CD4-positive, alpha-beta T cell treated with Interferon gamma for 1 hour (primary cell): ENCODE data around the gene ASPM.
"Not testable (repeated sequence)": the region's sequence is repeated elsewhere in the genome, so short reads cannot be mapped to it uniquely, and the experiment has no call there.

Experiments used
- DNase-seq: peaks from one replicate; pipeline ENCODE4 v3.0.0-alpha.2; 2020

The ASPM gene

DNA sequence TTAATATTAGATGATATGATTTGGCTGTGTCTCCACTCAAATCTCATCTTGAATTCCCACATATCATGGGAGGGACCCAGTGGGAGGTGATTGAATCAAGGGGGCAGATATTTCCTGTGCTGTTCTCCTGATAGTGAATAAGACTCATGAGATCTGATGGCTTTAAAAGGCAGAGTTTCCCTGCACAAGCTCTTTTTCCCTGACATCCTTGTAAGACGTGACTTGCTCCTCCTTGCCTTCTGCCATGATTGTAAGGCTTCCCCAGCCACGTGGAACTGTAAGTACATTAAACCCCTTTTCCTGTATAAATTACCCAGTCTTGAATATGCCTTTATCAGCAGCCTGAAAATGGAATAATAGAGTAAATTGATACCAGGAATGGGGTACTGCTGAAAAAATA lies 66.1 kb downstream of the ASPM start:
- no peak for DNase-seq

DNA sequence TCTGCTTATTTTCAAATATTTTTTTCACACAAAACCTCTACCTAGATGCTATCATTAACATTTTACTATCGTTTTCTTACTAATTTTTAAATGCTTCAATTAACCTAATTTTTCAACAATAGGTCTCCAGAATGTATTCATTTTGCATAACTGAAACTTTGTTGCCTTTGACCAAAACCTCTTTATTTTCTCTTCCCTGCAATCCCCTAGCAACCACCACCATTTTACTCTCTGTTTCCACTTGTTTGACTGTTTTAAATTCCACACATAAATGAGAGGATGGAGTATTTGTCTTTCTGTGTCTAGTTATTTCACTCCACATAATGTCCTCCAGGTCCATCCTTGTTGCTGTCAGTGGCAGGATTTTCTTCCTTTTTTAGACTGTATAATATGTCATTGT lies 69.9 kb downstream of the ASPM start:
- DNase-seq: no peak

DNA sequence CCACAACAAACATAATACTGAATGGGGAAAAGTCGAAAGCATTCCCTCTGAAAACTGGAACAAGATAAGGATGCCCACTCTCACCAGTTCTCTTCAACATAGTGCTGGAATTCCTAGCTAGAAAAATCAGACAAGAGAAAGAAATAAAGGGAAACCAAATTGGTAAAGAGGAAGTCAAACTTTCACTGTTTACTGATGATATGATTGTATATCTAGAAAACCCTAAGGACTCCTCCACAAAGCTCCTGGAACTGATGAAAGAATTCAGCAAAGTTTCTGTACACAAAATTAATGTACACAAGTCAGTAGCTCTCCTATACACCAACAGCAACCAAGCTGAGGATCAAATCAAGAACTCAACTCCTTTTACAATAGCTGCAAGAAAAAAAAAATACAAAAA lies 72.5 kb downstream of the ASPM start:
- no peak for DNase-seq

DNA sequence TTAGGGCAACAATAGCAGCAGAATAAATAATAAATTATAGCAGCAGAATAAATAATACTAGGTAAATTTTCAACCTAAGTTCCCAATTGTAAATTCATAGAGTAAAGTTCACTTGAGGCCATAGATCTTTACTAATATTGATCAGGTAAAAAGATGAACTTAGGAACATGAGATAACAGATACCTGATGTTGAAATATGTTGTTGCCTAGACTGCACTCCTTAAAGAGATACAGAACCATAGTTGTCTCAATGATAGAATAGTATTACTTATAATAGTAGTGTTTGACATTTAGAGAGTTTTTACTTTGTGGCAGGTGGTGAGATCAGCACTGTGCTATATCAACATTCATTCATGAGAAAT lies 79.0 kb downstream of the ASPM start:
- no peak for DNase-seq

GRCh38 chr1:197066719-197067456 lies 79.6 kb downstream of the ASPM start, which contains the start of gene F13B:
Gene F13B, minus strand, starts transcription at chr1:197067260. Its CDS starts 37 bp downstream, at chr1:197067223.
- DNase-seq: no peak

DNA sequence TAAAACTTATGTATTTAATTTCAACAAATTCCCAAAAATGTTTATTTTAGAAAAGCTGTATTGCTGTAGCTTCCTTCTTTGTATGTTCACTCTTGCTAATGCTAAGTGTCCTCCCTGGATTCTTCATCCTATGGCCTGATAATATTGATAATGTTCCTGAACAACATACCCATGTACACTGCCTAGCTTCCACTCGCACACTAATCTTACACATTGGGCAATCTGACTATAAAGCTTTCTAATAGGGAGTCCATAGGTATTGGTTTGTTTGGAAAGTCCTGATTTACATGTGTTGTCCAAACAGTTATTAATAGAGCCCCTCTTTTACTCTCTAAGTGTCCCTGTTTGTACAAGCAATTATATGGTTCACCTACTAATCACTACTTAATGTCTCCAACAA lies 80.2 kb downstream of the ASPM start:
- no peak for DNase-seq

GRCh38 chr1:197065559-197065958 lies 80.9 kb downstream of the ASPM start:
- no peak for DNase-seq

GRCh38 chr1:197063212-197063611 lies 83.3 kb downstream of the ASPM start:
- no peak for DNase-seq

GRCh38 chr1:197062692-197063091 lies 83.8 kb downstream of the ASPM start:
- DNase-seq: no peak

DNA sequence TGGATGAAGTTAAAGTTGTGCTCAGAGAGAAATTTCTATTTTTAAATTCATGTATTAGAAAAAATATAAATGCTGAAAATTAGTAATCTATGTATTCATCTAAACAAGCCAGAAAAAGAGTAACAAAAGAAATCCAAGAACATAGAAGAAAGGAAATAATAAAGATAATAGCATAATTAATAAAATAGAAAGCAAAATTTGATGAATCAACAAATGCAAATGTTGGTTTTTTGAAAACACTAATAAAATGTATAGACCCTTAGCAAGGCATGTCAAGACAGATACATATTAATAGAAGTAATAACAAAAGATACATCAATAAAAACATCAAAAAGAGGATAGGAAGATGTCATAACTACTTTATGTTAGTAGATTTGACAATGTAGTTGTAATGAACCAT lies 97.4 kb downstream of the ASPM start:
- no peak for DNase-seq

DNA sequence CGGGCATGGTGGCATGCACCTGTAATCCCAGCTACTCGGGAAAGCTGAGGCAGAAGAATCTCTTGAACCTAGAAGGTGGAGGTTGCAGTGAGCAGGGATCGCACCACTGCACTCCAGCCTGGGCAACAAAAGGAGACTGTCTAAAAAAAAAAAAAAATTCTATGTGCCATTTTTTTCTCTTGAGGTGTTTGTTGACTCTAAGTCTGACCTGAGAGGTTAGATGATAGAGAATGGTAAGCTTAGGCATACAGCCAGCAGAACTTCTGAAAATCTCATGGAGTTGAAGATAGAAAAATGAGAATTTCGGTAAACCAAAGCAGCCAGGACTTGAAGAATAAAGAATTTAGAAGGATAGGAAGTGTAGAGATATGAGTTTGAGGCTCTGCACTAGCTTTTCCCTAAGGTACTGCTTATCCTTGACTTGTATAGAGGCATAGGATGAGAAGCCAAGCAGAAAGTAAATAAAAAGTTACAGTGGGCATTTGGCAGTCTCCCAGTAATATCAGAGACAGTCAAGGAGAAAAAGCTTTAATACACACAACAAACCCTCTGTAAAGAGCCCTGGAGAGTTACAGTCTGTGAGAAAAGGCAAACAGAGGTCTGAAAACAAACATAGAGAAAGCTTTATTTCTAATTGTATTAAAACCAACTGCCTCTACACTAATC lies 103.7 kb downstream of the ASPM start:
- no peak for DNase-seq

DNA sequence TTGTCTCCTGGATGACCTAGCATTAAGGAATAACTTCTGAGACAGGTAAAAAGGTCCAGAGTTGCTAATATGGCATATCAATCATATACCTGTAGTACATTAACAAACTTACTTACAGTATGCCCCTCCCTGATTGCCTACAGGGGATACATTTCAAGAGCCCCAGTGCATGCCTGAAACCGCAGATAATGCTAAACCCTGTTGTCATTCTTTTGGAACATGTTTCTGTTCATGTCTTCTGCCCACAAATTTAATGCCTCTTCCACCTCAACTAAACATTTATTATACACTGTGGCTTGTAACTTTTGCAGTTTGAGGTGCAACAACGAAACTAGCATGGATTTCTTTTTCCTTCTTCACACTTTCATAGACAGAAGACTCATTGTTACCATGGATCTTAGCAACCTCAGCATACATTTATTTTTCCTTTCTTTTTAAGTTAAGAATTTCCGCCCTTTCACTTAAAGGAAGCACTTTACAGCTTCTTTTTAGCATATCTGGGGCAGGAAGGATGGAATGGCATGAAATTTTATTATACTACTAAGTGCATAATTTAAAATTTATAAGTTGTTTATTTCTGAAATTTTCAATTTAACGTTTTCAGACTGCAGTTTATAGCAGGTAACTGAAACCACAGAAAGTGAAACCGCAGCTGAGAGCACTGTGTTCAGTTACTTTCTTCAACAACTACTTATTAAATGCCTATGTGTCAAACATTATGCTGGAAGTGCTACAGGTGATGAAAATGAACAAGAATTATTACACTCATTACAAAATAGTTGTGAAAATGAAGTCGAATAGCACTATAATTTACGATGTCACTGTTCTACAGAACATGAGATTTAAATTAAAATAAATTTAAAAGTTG lies 104.7 kb downstream of the ASPM start:
- no peak for DNase-seq

- no peak for DNase-seq
Measured at GRCh38 chr1:197036861-197037260, 109.6 kb downstream of the ASPM start.

- DNase-seq: not testable (repeated sequence)
Measured at GRCh38 chr1:197034631-197035339, 111.7 kb downstream of the ASPM start.
